Activated T-cell treated with anti-CD3 and anti-CD28 coated beads, Interleukin-2, amount 50 U/mL, for 48 hours (primary cell): ENCODE measurements around the gene MTHFS.
A peak's percentile ranks its signal among the peaks of the same experiment; 100 is the strongest.
"Not testable (repeated sequence)": the region's sequence is repeated elsewhere in the genome, so short reads cannot be mapped to it uniquely, and the experiment has no call there.

Experiments used
- DNase-seq, 2 experiments: peaks; one replicate each; pipeline ENCODE4 v3.0.0-alpha.2; 2020

MTHFS gene

DNA sequence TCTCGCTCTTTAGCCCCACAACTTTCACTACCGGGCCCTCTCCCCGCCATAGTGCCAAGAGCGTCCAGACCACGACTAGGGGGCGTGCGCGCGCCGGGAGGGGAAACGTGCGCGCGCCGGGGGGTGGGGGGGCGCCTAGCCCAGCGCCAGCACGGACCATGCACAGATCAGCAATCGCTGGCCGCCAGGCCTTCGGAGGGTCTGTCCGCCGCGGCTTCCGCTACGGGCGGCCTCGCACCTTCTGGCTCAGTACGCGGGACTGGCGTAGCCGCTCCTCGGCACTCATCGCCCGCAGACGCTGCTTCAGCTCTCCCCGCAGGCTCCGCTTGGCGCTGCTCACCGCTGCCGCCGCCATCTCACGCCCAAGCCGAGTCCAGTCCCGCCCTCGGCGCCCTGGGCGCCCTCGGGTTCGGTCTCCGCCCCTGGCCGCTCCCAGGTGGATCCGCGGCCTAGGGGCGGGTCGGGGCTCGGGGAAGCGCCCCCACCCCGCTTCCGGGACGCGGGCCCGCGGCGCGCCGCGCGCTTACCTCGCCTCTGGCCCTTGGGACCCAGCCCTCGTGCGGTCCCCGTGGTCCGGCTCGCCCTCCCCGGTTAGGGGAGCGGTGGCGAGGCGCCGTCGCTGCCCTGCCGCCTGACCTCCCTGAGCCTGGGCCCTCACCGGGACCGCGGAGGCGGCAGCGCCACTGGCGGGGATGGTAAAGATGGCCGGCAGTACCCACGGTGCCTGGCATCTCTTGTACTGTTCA is at the start of gene MTHFS:
MTHFS (minus strand) TSS at position 381 of the 746 bp plus-strand sequence; CDS start at position 355, 26 bp downstream.
- DNase-seq, result peak; percentile 80 to 85

DNA sequence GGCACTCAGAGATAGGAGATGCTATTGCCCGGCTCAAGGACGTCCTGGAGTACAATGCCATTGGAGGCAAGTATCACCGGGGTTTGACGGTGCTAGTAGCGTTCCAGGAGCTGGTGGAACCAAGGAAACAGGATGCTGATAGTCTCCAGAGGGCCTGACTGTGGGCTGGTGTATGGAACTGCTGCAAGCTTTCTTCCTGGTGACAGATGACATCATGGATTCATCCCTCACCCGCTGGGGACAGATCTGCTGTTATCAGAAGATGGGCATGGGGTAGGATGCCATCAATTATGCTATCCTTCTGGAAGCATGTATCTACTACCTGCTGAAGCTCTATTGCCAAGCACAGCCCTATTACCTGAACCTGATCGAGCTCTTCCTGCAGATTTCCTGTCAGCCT is 47.8 kb upstream of the MTHFS start:
- no peak for DNase-seq

- DNase-seq, result no peak
These were observed 47.0 kb upstream of the MTHFS start for GRCh38 chr15:79943820-79944219.

GRCh38 chr15:79942741-79943481 is 46.1 kb upstream of the MTHFS start:
- DNase-seq, result no peak

DNA sequence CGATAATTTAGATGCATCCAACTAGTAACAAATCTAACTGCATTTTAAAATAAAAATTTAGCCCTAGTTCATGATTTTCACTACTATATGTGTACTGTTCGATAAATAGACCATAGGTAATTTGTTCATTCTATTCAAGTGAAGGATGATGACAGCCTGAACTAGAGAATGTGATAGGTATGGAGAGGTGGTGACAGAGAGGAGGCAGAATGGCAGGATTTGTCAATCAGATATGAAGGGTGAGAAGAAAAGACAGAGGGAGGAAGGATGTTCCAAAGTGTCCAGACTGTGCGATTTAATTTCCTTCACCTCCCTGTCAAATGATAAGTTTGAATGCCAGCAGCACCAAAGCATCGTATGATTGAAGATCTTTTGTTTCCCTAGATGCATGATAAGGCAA is 42.6 kb upstream of the MTHFS start:
- DNase-seq, result no peak

- DNase-seq, result no peak
These were observed 41.3 kb upstream of the MTHFS start for GRCh38 chr15:79938143-79938542.

DNA sequence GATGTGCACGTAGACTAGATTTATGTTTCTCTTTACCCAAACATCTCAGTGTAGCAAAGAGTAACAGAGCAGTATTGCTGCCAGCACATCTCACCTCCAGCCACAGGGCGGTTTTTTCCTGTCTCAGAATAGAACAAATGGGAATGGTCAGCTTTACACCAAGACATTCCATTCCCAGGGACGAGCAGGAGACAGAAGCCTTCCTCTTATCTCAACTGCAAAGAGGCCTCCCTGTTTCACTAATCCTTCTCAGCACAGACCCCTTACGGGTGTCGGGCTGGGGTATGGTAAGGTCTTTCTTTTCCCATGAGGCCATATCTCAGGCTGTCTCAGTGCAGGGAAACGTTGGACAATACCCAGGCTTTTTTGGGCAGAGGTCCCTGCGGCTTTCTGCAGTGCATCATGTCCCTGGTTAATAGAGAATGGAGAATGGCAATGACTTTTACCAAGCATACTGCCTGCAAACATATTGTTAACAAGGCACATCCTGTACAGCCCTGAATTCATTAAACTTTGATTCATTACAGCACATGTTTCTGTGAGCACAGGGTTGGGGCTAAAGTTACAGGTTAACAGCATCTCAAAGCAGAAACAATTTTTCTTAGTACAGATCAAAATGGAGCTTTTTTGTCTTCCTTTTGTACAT is 38.9 kb upstream of the MTHFS start:
- not testable (repeated sequence) for DNase-seq

GRCh38 chr15:79933231-79933630 is 36.4 kb upstream of the MTHFS start:
- no peak for DNase-seq

GRCh38 chr15:79932447-79932846 is 35.6 kb upstream of the MTHFS start:
- DNase-seq, result no peak

GRCh38 chr15:79930516-79930915 is 33.7 kb upstream of the MTHFS start:
- no peak for DNase-seq

- DNase-seq, result no peak
These were observed 32.6 kb upstream of the MTHFS start for GRCh38 chr15:79929412-79929811.

GRCh38 chr15:79926116-79926515 is 29.3 kb upstream of the MTHFS start:
- not testable (repeated sequence) for DNase-seq

DNA sequence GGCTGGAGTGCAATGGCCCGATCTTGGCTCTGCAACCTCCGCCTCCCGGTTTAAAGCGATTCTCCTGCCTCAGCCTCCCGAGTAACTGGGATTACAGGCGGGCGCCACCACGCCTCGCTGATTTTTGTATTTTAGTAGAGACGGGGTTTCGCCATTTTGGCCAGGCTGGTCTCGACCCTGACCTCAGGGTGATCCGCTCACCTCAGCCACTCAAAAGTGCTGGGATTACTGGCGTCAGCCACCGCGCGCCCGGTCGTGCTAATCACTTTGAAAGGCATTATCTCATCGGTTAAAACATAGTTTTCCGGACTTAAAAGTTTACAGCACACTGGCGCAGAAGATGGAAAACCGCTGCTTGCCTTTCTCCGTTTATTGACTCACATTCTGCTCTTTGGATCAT is 27.6 kb upstream of the MTHFS start:
- DNase-seq, result no peak

DNA sequence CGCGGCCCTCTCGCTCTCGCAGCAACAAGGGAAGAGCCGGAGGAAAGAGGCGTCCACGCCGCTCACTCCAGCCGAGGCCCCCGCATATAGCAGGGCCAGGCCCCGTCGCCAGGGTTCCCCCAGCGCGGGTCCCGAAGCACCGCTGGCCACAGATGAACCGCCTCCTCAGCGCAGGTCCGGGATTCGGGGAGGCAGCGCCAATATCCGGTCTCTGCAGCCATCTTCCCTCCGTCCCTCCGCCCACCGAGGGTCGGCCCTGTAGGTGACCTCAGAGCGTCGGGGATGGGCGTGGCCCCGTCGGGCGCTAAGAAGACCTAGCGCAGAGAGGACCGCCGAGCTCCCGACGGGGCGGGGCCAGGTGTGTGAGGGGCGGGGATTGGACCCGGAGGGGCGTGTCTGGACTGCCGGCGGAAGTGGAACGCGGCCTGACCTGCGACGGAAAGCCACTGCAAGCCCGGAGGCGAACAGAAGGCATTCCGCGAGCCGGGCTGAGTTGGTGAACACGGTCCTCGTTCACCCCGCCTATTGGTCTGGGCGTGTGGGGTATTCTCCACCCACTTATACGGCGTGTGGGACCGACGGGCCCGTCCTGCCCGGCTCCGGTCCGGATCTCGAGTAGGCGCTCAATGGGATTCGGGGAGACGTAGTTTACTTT is 26.8 kb upstream of the MTHFS start:
- peak; percentile 100 for DNase-seq

GRCh38 chr15:79923079-79923514 is 26.3 kb upstream of the MTHFS start:
- DNase-seq, result peak; percentile 80 to 82

GRCh38 chr15:79922512-79923078 is 25.8 kb upstream of the MTHFS start:
- no peak for DNase-seq

GRCh38 chr15:79919749-79920511 is 23.1 kb upstream of the MTHFS start:
- DNase-seq, result no peak

DNA sequence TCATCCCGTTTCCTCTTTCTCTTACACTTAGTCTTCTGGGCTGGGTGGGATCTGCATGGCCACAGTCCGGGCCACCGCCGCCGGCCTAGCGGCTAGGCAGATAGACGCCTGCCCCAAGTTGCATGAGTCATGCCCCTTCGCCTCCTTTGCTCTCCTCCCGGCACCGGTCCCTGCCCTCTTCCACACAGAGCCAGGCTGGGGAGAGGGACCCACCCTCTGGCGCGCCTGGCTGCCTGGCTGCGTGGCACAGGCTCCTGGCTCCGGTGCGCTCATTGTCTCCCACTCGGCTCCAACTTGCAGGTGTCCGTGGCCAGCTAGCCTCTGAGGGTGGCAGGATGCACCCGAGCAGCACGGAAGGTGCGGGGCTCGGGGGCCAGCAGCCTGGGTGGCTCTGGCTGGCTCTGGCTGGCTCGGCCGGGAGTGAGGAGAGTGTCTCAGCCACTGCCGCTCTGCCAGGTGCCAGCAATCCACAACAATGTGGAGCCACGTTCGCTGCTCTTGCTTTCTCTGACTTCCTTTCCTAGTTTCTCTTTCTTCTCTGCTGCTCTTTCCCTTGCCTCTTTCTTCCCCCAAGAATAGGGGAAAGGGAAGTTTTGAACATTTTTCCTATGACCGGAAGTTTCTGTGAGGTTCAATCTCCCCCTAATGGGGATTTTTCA is 22.4 kb upstream of the MTHFS start:
- no peak for DNase-seq

- DNase-seq, result no peak
These were observed 21.5 kb upstream of the MTHFS start for GRCh38 chr15:79918278-79918677.

DNA sequence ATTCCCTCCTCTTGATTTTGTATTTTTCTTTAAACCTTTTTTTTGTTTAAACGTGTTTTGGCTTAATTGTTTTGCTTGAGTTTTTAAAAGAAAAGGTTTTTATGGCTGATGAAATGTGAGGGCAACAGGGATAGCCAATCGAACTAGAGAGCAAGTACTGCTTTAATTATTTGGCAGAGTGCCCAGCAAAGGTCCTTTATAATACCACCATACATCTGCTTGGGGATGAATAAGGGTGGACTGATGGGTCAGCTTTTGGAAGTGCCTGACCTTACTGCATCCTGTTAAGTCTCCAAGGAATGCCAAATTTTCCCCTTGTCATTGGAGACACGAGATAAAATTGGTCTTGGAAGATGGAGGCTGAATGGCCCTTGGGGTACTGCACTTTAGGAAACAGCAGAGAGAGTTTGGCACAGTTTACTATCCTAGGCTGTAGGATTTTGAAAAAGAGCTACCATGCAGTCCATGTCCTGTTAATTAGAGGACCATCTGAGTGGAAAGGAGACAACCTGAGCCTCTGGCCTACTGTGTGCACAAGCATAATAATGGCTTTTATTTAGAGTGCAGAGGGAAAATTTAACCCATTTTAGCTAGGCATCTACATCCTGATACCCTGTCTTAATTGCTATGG is 19.8 kb upstream of the MTHFS start:
- no peak for DNase-seq
